ENCODE measurements around the gene GALK1.
"Not testable (repeated sequence)": the region's sequence is repeated elsewhere in the genome, so short reads cannot be mapped to it uniquely, and the experiment has no call there.

The GALK1 gene

GRCh38 chr17:75764711-75765421 lies at the start of gene GALK1:
Gene GALK1, minus strand, starts transcription at chr17:75765192. Its CDS starts 56 bp downstream, at chr17:75765136.
- DNase-seq = peak; percentile 68

GRCh38 chr17:75814021-75814395 lies 49.0 kb upstream of the GALK1 start:
- no peak for DNase-seq

- DNase-seq = no peak
These were observed 48.4 kb upstream of the GALK1 start for GRCh38 chr17:75813081-75814020.

- no peak for DNase-seq
These were observed 47.4 kb upstream of the GALK1 start for GRCh38 chr17:75812096-75813013.

- no peak for DNase-seq
These were observed 46.2 kb upstream of the GALK1 start for GRCh38 chr17:75811174-75811573.

- not testable (repeated sequence) for DNase-seq
These were observed 45.8 kb upstream of the GALK1 start for GRCh38 chr17:75810756-75811155.

- no peak for DNase-seq
These were observed 45.2 kb upstream of the GALK1 start for GRCh38 chr17:75810216-75810615.

- DNase-seq = no peak
These were observed 44.7 kb upstream of the GALK1 start for GRCh38 chr17:75809631-75810111.

- no peak for DNase-seq
These were observed 44.1 kb upstream of the GALK1 start for GRCh38 chr17:75808905-75809621.

- no peak for DNase-seq
These were observed 43.5 kb upstream of the GALK1 start for GRCh38 chr17:75808549-75808904.

- no peak for DNase-seq
These were observed 42.9 kb upstream of the GALK1 start for GRCh38 chr17:75807861-75808260.

- DNase-seq = no peak
These were observed 42.0 kb upstream of the GALK1 start for GRCh38 chr17:75806822-75807500.

- no peak for DNase-seq
These were observed 38.9 kb upstream of the GALK1 start for GRCh38 chr17:75803883-75804282.

- DNase-seq = no peak
These were observed 34.4 kb upstream of the GALK1 start for GRCh38 chr17:75799402-75799801.

GRCh38 chr17:75795820-75796607 lies 31.0 kb upstream of the GALK1 start:
- no peak for DNase-seq

- no peak for DNase-seq
These were observed 28.5 kb upstream of the GALK1 start for GRCh38 chr17:75793460-75793859.

GRCh38 chr17:75791254-75791653 lies 26.3 kb upstream of the GALK1 start:
- DNase-seq = no peak

- no peak for DNase-seq
These were observed 20.3 kb upstream of the GALK1 start for GRCh38 chr17:75785016-75785890.

GRCh38 chr17:75784473-75785015 lies 19.6 kb upstream of the GALK1 start, which contains the start of gene UNK:
Gene UNK, plus strand, starts transcription at chr17:75784806. Its CDS starts 75 bp downstream, at chr17:75784881.
- peak; percentile 94 for DNase-seq
